AG04449 (cell line): ENCODE results near the gene AP1G1.

Experiments
- CTCF ChIA-PET: fragments of 350-600 bp; formaldehyde crosslinking; extraction: SDS; loops from one replicate; lab custom pipeline; 2021; ENCODE audit warnings: antibody characterized with exemption; lab: Yijun Ruan, JAX
- POLR2A ChIA-PET: fragments of 400-600, 350-600 bp; formaldehyde crosslinking; extraction: SDS; loops from one replicate; lab custom pipeline; 2020; ENCODE audit warnings: antibody characterized with exemption, inconsistent platforms; lab: Yijun Ruan, JAX
- DNase-seq: peaks from one replicate; pipeline ENCODE4 v3.0.0-alpha.2; 2010; ENCODE audit warnings: low read depth, low spot score
- H3K4me3 ChIP-seq: 2 replicates; pipeline ENCODE4 v1.5.1; 2011; ENCODE audit warnings: low read depth, mild to moderate bottlenecking, control low read depth, low read length
- CTCF ChIP-seq: IDR thresholded peaks from one replicate; pipeline ENCODE4 v1.5.1; 2011; ENCODE audit warnings: mild to moderate bottlenecking, moderate library complexity, low read length, control low read depth, inconsistent platforms; ENCODE audit not compliant: insufficient read depth; ENCODE audit errors: missing control alignments

AP1G1 gene

GRCh38 chr16:71723537-71724319, 84.9 kb downstream of the AP1G1 start:
- DNase-seq, result no peak
- TF ChIP-seq CTCF, result no peak
- POLR2A ChIA-PET, result interaction anchor here (0.6 to 0.9 kb wide), 3 partner anchors 13 to 185 kb away, joined by 3 read pairs; no protein-coding TSS in a partner anchor
- CTCF ChIA-PET, result interaction anchor here (0.9 kb wide), 1 partner anchor 21 kb away, joined by 3 read pairs; no protein-coding TSS in a partner anchor
- H3K4me3 ChIP-seq, result peak overlapping the region; percentile 81

GRCh38 chr16:71722801-71723536, 85.7 kb downstream of the AP1G1 start:
- CTCF ChIA-PET, result no interaction called here
- no peak for DNase-seq
- H3K4me3 ChIP-seq, result peak overlapping the region; percentile 81
- POLR2A ChIA-PET, result interaction anchor here (0.6 kb wide), 1 partner anchor 12 kb away, joined by 3 read pairs; no protein-coding TSS in a partner anchor
- TF ChIP-seq CTCF, result no peak

GRCh38 chr16:71721066-71721740, 87.4 kb downstream of the AP1G1 start:
- no peak for TF ChIP-seq CTCF
- ChIA-PET POLR2A (no interaction called here), CTCF (no interaction called here)
- DNase-seq, result no peak
- no peak overlapping the region for H3K4me3 ChIP-seq

GRCh38 chr16:71712501-71712900, 96.1 kb downstream of the AP1G1 start:
- ChIA-PET POLR2A (no interaction called here), CTCF (no interaction called here)
- DNase-seq, result no peak
- TF ChIP-seq CTCF, result no peak
- H3K4me3 ChIP-seq, result no peak overlapping the region

GRCh38 chr16:71711789-71712188, 96.8 kb downstream of the AP1G1 start:
- CTCF ChIA-PET, result interaction anchor here (1.0 kb wide), 1 partner anchor 170 kb away, joined by 3 read pairs; no protein-coding TSS in a partner anchor
- POLR2A ChIA-PET, result no interaction called here
- no peak overlapping the region for H3K4me3 ChIP-seq
- no peak for DNase-seq
- no peak for TF ChIP-seq CTCF
